Ishikawa (cell line): ENCODE data around the gene CUTA.

ENCODE experiments used
- CREB1 ChIP-seq: IDR thresholded peaks from 2 replicates; pipeline ENCODE4 v1.6.1; 2012; ENCODE audit warnings: low read depth
- EP300 ChIP-seq: IDR thresholded peaks from 2 replicates; pipeline ENCODE4 v1.6.1; 2012; ENCODE audit warnings: borderline replicate concordance
- FOXM1 ChIP-seq: IDR thresholded peaks from 2 replicates; pipeline ENCODE4 v1.6.1; 2012; ENCODE audit warnings: low read depth, borderline replicate concordance
- MAX ChIP-seq: IDR thresholded peaks from 2 replicates; pipeline ENCODE4 v1.6.1; 2012
- NFIC ChIP-seq: IDR thresholded peaks from 2 replicates; pipeline ENCODE4 v1.6.1; 2012
- REST ChIP-seq: IDR thresholded peaks from 2 replicates; pipeline ENCODE4 v1.6.1; 2012; ENCODE audit warnings: low read depth, mild to moderate bottlenecking
- TCF12 ChIP-seq: IDR thresholded peaks from 2 replicates; pipeline ENCODE4 v1.6.1; 2012; ENCODE audit warnings: low read depth
- USF1 ChIP-seq: IDR thresholded peaks from 2 replicates; pipeline ENCODE4 v1.6.1; 2012
- YY1 ChIP-seq: IDR thresholded peaks from 2 replicates; pipeline ENCODE4 v1.6.1; 2012; ENCODE audit warnings: low read depth
- ZBTB7A ChIP-seq: IDR thresholded peaks from 2 replicates; pipeline ENCODE4 v1.6.1; 2012; ENCODE audit warnings: low read depth

CUTA gene

GRCh38 chr6:33367009-33367714 is 50.7 kb downstream of the CUTA start:
- no peak for TF ChIP-seq FOXM1
- TF ChIP-seq MAX: no peak
- no peak for TF ChIP-seq CREB1
- TF ChIP-seq NFIC: no peak
- TF ChIP-seq EP300: no peak
- no peak for TF ChIP-seq ZBTB7A
- no peak for TF ChIP-seq USF1
- TF ChIP-seq YY1: no peak
- TF ChIP-seq REST: no peak
- TF ChIP-seq TCF12: no peak
